T-cell (primary cell): Measurements from ENCODE around the gene RAB38. TPM values are rescaled to one million over a fixed set of nuclear protein-coding genes. Genes with fewer than 3 reads are reported as not detected.

ENCODE experiments used
- ATAC-seq, 4 experiments: fragments of 200-7000 bp in 3 of 4; fragments of 150-1000 bp in 1 of 4; cut with Tn5 transposase; replicated peaks in 1 of 4; 1 replicate in 3 of 4; 2 replicates in 1 of 4; pipeline ENCODE4 v1.10.0; 2021; ENCODE audit warnings: moderate library complexity in 3 of 4, mild to moderate bottlenecking in 2 of 4, moderate number of reproducible peaks in 1 of 4
- CTCF ChIA-PET, 2 donors: fragments of 300-600 bp; sonication (Branson Sonifier 250); formaldehyde crosslinking; loops; one replicate each; lab custom pipeline; 2022; ENCODE audit warnings: antibody characterized with exemption in 2 of 2; lab: Charles Lee
- POLR2A ChIA-PET, 2 donors: fragments of 300-600 bp; sonication (Branson Sonifier 250); formaldehyde crosslinking; loops; one replicate each; lab custom pipeline; 2022; ENCODE audit warnings: antibody characterized with exemption in 2 of 2; lab: Charles Lee
- DNase-seq, 35 experiments: peaks; one replicate each; pipeline versions ENCODE4 v3.0.0 to v3.0.0-alpha.2; 2013 to 2023
- H3K27ac ChIP-seq: one replicate; pipeline ENCODE4 v1.5.1; 2013; ENCODE audit warnings: low read length
- H3K27me3 ChIP-seq, 2 experiments: replicated peaks in 1 of 2; 1 replicate in 1 of 2; 2 replicates in 1 of 2; pipeline versions ENCODE4 v1.6.1 to v1.7.0; 2013; ENCODE audit warnings: low read length in 1 of 2, mixed read lengths in 1 of 2; ENCODE audit not compliant: control insufficient read depth in 2 of 2, insufficient read depth in 2 of 2; ENCODE audit errors: extremely low read depth in 1 of 2
- H3K36me3 ChIP-seq, 2 donors: 1 replicate in 1 of 2; 2 replicates in 1 of 2; pipeline versions ENCODE4 v1.6.1 to v1.7.0; 2013; ENCODE audit warnings: low read length in 1 of 2; ENCODE audit not compliant: control insufficient read depth in 2 of 2, insufficient read depth in 1 of 2; ENCODE audit errors: extremely low read depth in 1 of 2
- H3K4me1 ChIP-seq, 2 experiments: 1 replicate in 1 of 2; 2 replicates in 1 of 2; pipeline versions ENCODE4 v1.6.1 to v1.7.0; 2013; ENCODE audit warnings: low read length in 2 of 2, mixed read lengths in 1 of 2; ENCODE audit not compliant: insufficient read depth in 2 of 2, control insufficient read depth in 1 of 2; ENCODE audit errors: extremely low read depth in 1 of 2
- H3K4me3 ChIP-seq, 2 donors: 1 replicate in 1 of 2; 2 replicates in 1 of 2; pipeline versions ENCODE4 v1.5.1 to v1.7.0; 2013; ENCODE audit warnings: mild to moderate bottlenecking in 2 of 2, low read length in 1 of 2, moderate library complexity in 1 of 2; ENCODE audit not compliant: control insufficient read depth in 1 of 2; ENCODE audit errors: extremely low read depth in 1 of 2
- H3K9me3 ChIP-seq: 2 replicates; pipeline ENCODE4 v1.7.0; 2013
- H3K27ac Mint-ChIP-seq, 2 donors: one replicate each; pipeline ENCODE4 v1.8.0; 2020 to 2021; ENCODE audit warnings: mild to moderate bottlenecking in 2 of 2, mixed read lengths in 2 of 2
- H3K27me3 Mint-ChIP-seq, 2 donors: one replicate each; pipeline ENCODE4 v1.8.0; 2021 to 2022; ENCODE audit warnings: mixed read lengths in 2 of 2
- H3K36me3 Mint-ChIP-seq: one replicate; pipeline ENCODE4 v1.8.0; 2021; ENCODE audit warnings: mixed read lengths
- H3K4me1 Mint-ChIP-seq, 3 donors: one replicate each; pipeline ENCODE4 v1.8.0; 2020 to 2022; ENCODE audit warnings: mixed read lengths in 3 of 3, mild to moderate bottlenecking in 1 of 3
- H3K4me3 Mint-ChIP-seq, 3 donors: one replicate each; pipeline ENCODE4 v1.8.0; 2020 to 2022; ENCODE audit warnings: mild to moderate bottlenecking in 3 of 3, mixed read lengths in 3 of 3, moderate library complexity in 3 of 3
- H3K9me3 Mint-ChIP-seq, 3 donors: one replicate each; pipeline ENCODE4 v1.8.0; 2020 to 2022; ENCODE audit warnings: mixed read lengths in 3 of 3
- WGBS: methylation state at CpG from one replicate; pipeline ENCODE4 v1.1.5; 2013; ENCODE audit warnings: missing lambda C conversion rate; ENCODE audit not compliant: insufficient coverage; 5-methylcytosine and 5-hydroxymethylcytosine counted together
- total RNA-seq, 35 experiments: library from RNA in 6 of 35; stranded (reverse) in 6 of 35; fragments of 120-200 nt in 1 of 35; gene quantifications; one replicate each; pipeline versions ENCODE4 v1.2.1 to v1.2.4 and lab custom pipeline; 2013 to 2026

The RAB38 gene
- total RNA-seq (under 1 TPM; 0.20 to 0.98 (median 0.57) TPM), total RNA-seq (lab: John Stamatoyannopoulos, UW) (0.07 to 1.3 (median 0.42) reads per million in 29 experiments)
- total RNA-seq (2013), result 0.79 TPM

DNA sequence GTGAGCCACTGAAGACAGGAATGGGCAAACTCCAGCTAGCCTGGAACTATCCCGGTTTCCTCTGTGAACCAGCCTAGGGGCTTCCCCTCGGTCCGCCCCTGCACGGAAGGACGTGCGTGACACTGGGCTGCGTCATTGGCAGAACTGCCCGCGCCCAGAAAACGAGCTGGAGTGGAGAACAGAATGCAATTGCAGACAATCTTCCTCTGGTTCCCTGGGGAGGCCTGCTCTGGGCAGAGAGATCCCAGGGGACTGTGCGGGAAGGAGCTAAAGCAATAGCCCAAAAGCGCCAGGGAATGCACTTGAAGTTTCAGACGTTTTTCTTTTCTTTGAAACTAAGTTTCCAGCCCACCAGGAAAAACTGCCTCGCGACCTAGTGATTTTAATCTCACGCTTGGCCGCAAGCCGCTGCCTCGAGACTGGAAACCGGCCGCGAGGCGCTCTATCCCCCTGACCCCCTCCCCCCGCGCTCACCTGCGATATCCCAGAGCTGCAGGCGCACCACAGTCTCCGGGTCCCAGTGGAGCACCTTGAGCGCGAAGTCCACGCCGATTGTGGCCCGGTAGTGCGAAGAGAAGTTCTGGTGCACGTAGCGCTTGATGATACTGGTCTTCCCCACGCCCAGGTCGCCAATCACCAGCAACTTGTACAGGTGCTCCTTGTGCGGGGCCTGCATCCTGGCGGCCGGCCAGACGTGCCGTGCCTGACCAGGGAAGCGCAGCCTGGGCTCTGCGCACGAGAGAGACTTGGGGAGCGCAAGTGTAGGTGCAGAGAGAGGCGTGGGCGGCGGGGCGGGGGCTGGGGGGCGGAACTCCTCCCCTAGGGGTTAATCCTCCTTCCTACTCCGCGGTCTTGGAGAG is at the start of gene RAB38:
TSS of gene RAB38 (minus strand) at position 735 of the 860 bp plus-strand sequence. CDS start at position 676, 59 bp downstream.
- ChIA-PET POLR2A (interaction anchor here in 1 of 2 donors (0.6 kb wide), 1 partner anchor 319 kb away, joined by 3 read pairs; no protein-coding TSS in a partner anchor), CTCF (no interaction called here)
- Histone ChIP-seq H3K27me3 (peaks cover 0 to 8% of the 10 kb centered on the region in 2 experiments), H3K4me1 (peaks cover 0 to 12% of the 10 kb centered on the region in 2 experiments), H3K36me3 (no peaks in the 10 kb centered on the region), H3K4me3 (peak within 1 kb of the TSS; percentile 45 to 81), H3K9me3 (no peaks in the 10 kb centered on the region), H3K27ac (no peak within 1 kb of the TSS)
- peak within 1 kb of the TSS; percentile 66 to 74 (median 71) for H3K4me3 Mint-ChIP-seq
- H3K9me3 Mint-ChIP-seq, result no peaks in the 10 kb centered on the region
- H3K36me3 Mint-ChIP-seq, result no peaks in the 10 kb centered on the region
- peak in 12 of 35 experiments; percentile 2 to 47 (median 11) for DNase-seq
- peak in 3 of 4 experiments; percentile 56 to 69 (median 59) for ATAC-seq
- H3K27me3 Mint-ChIP-seq, result peaks cover 6 to 7% of the 10 kb centered on the region in 2 donors
- no peak within 1 kb of the TSS for H3K27ac Mint-ChIP-seq
- H3K4me1 Mint-ChIP-seq, result peaks cover 5 to 23% (median 16%) of the 10 kb centered on the region in 3 donors
- WGBS, result 3% methylated on average over 40 of the region's 54 CpGs

DNA sequence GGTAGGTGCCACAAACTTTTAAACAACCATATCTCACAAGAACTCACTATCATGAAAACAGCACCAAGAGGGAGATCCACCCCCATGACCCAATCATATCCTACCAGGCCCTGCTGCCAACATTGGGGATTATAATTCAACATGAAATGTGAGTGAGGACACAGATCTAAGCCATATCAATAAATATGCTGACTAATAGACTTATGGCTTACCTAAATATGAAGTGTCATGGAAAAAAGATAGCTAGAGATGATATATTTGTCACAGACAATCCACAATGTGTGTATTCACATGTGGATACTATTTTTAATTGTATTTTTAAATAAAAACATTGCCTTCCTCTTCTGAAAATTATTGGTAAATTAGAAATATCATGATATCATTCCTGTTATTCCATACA is 38.2 kb upstream of the RAB38 start:
- H3K4me3 Mint-ChIP-seq, result no peak overlapping the region
- no peaks in the 10 kb centered on the region for H3K36me3 ChIP-seq
- CTCF ChIA-PET, result no interaction called here
- no peaks in the 10 kb centered on the region for H3K4me1 ChIP-seq
- H3K36me3 Mint-ChIP-seq, result no peaks in the 10 kb centered on the region
- H3K9me3 ChIP-seq, result no peaks in the 10 kb centered on the region
- H3K9me3 Mint-ChIP-seq, result no peaks in the 10 kb centered on the region
- H3K27me3 Mint-ChIP-seq, result no peaks in the 10 kb centered on the region
- DNase-seq (no peak), ATAC-seq (no peak)
- H3K4me3 ChIP-seq, result no peak overlapping the region
- H3K4me1 Mint-ChIP-seq, result no peaks in the 10 kb centered on the region
- H3K27ac Mint-ChIP-seq, result no peak overlapping the region
- POLR2A ChIA-PET, result no interaction called here
- H3K27ac ChIP-seq, result no peak overlapping the region
- no peaks in the 10 kb centered on the region for H3K27me3 ChIP-seq

- POLR2A ChIA-PET, result no interaction called here
- H3K27ac Mint-ChIP-seq, result no peak overlapping the region
- H3K4me1 ChIP-seq, result no peaks in the 10 kb centered on the region
Observed at GRCh38 chr11:88212300-88212699, 37.1 kb upstream of the RAB38 start.

GRCh38 chr11:88208745-88209144 is 33.5 kb upstream of the RAB38 start:
- no peak overlapping the region for H3K4me3 ChIP-seq
- POLR2A ChIA-PET, result no interaction called here
- no peaks in the 10 kb centered on the region for H3K4me1 Mint-ChIP-seq
- ATAC-seq, result no peak
- no peaks in the 10 kb centered on the region for H3K9me3 ChIP-seq
- CTCF ChIA-PET, result no interaction called here
- no peaks in the 10 kb centered on the region for H3K27me3 ChIP-seq
- H3K36me3 ChIP-seq, result no peaks in the 10 kb centered on the region
- no peak for DNase-seq
- no peaks in the 10 kb centered on the region for H3K4me1 ChIP-seq
- 85% methylated on average over 2 of the region's 2 CpGs for WGBS
- no peaks in the 10 kb centered on the region for H3K36me3 Mint-ChIP-seq
- no peaks in the 10 kb centered on the region for H3K27me3 Mint-ChIP-seq
- H3K9me3 Mint-ChIP-seq, result no peaks in the 10 kb centered on the region
- H3K4me3 Mint-ChIP-seq, result no peak overlapping the region
- no peak overlapping the region for H3K27ac Mint-ChIP-seq
- no peak overlapping the region for H3K27ac ChIP-seq

More at GRCh38 chr11:88212300-88212699, 37.1 kb upstream of the RAB38 start:
- Histone ChIP-seq H3K9me3 (no peaks in the 10 kb centered on the region), H3K4me3 (no peak overlapping the region), H3K36me3 (no peaks in the 10 kb centered on the region), H3K27ac (no peak overlapping the region), H3K27me3 (no peaks in the 10 kb centered on the region)
- CTCF ChIA-PET, result no interaction called here
- Mint-ChIP-seq H3K9me3 (no peaks in the 10 kb centered on the region), H3K36me3 (no peaks in the 10 kb centered on the region), H3K4me1 (no peaks in the 10 kb centered on the region), H3K4me3 (no peak overlapping the region), H3K27me3 (no peaks in the 10 kb centered on the region)
- DNase-seq, result no peak
- no CpG with 5 or more reads among the region's 1 CpG for WGBS
- no peak for ATAC-seq

- Histone ChIP-seq H3K4me1 (no peaks in the 10 kb centered on the region), H3K27me3 (no peaks in the 10 kb centered on the region), H3K27ac (no peak overlapping the region), H3K9me3 (no peaks in the 10 kb centered on the region), H3K4me3 (no peak overlapping the region), H3K36me3 (no peaks in the 10 kb centered on the region)
- DNase-seq (no peak), ATAC-seq (no peak)
- ChIA-PET CTCF (no interaction called here), POLR2A (no interaction called here)
- Mint-ChIP-seq H3K36me3 (peaks cover 6% of the 10 kb centered on the region), H3K27ac (no peak overlapping the region), H3K27me3 (no peaks in the 10 kb centered on the region), H3K4me3 (no peak overlapping the region), H3K9me3 (no peaks in the 10 kb centered on the region), H3K4me1 (no peaks in the 10 kb centered on the region)
- WGBS, result 0% methylated on average over 1 of the region's 1 CpG
Observed at GRCh38 chr11:88206751-88207150, 31.5 kb upstream of the RAB38 start.

DNA sequence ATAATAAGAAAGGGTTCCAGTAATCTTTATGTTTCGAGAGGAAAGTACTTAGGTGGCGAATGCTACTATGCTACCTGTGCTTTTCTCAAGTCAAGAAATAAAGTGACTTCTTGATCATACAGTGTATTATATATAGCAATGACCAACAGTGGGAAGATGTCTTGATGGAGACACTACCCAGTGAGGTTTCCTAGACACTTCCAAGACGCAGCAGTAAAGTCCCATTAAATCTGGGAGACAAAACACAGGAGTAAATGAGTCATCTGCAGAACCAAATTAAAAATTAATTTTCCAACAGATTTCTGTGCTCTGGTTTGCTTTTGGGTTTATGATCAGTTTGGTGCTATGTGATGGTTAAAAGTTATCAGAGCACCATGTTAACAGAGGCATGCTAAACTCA is 29.1 kb upstream of the RAB38 start:
- no peak for ATAC-seq
- H3K4me1 Mint-ChIP-seq, result no peaks in the 10 kb centered on the region
- Histone ChIP-seq H3K27ac (no peak overlapping the region), H3K27me3 (no peaks in the 10 kb centered on the region), H3K4me1 (no peaks in the 10 kb centered on the region), H3K4me3 (no peak overlapping the region), H3K36me3 (no peaks in the 10 kb centered on the region), H3K9me3 (no peaks in the 10 kb centered on the region)
- peaks cover 11% of the 10 kb centered on the region for H3K36me3 Mint-ChIP-seq
- no peak overlapping the region for H3K4me3 Mint-ChIP-seq
- DNase-seq, result no peak
- H3K9me3 Mint-ChIP-seq, result peaks cover 0 to 4% (median 0%) of the 10 kb centered on the region in 3 donors
- peaks cover 0 to 3% of the 10 kb centered on the region in 2 donors for H3K27me3 Mint-ChIP-seq
- ChIA-PET POLR2A (no interaction called here), CTCF (interaction anchor here in 1 of 2 donors (0.6 kb wide), 1 partner anchor 249 kb away, joined by 3 read pairs; no protein-coding TSS in a partner anchor)
- no peak overlapping the region for H3K27ac Mint-ChIP-seq
- WGBS, result no CpG with 5 or more reads among the region's 3 CpGs
